HG03571 (cell line): ENCODE measurements around the gene LY6G5B.

Experiments
- ATAC-seq: cut with Tn5 transposase; IDR thresholded peaks from one replicate; pipeline ENCODE4 v1.9.1; 2021; ENCODE audit not compliant: unreplicated experiment

LY6G5B gene

DNA sequence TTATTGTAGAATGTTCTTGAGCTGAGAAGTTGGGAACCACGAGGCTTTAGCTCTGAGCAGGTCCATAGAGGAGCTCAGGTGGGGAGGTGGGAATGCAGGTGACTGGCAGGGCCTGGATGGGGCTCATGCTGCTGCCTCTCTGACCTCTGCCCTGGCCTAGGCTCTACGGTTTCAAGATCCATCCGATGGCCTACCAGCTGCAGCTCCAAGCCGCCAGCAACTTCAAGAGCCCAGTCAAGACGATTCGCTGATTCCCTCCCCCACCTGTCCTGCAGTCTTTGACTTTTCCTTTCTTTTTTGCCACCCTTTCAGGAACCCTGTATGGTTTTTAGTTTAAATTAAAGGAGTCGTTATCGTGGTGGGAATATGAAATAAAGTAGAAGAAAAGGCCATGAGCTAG lies at the start of gene LY6G5B:
LY6G5B (plus strand) TSS at position 301 of the 400 bp plus-strand sequence. CDS start 975 bp downstream, outside the sequence.
- ATAC-seq = no peak

DNA sequence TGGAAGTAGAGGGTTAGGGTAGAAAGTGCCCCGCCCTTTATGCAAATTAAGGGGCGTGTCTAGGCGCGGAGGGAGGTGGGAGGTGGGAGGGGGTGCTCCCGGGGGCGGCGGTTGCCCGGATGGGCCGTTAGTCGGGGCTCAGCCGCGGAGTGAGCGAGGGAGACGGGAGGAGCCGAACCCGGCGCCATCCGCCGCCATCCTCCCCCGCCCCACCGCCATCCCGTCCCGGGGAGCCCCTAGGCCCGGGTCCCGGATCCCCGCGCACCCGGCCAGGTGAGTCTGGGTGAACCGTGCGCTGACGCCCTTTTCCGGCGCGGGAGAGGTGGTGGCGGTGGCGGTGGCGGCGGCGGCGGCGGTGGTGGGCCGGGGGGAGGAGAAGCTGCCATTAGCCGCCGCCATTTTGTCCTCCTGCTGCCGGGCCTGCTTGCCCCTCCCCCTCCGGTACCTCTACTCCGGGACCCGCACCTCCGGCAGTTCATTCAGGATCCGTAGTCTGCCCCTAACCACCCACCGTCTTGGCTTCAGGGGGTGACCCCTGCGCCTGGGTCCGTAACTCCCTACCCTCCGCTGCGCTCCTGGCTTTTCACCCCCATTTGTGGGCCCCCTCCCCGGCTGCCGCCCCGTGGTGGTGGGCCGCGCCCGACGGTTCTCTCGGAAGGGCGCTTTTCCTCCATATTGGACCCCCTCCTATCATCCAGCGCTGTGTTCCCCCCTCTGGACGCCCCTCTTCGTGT lies 49.0 kb upstream of the LY6G5B start, which contains the start of gene PRRC2A:
PRRC2A (plus strand) TSS at position 130 of the 734 bp plus-strand sequence. CDS start 2,075 bp downstream, outside the sequence.
- ATAC-seq = peak; percentile 41

DNA sequence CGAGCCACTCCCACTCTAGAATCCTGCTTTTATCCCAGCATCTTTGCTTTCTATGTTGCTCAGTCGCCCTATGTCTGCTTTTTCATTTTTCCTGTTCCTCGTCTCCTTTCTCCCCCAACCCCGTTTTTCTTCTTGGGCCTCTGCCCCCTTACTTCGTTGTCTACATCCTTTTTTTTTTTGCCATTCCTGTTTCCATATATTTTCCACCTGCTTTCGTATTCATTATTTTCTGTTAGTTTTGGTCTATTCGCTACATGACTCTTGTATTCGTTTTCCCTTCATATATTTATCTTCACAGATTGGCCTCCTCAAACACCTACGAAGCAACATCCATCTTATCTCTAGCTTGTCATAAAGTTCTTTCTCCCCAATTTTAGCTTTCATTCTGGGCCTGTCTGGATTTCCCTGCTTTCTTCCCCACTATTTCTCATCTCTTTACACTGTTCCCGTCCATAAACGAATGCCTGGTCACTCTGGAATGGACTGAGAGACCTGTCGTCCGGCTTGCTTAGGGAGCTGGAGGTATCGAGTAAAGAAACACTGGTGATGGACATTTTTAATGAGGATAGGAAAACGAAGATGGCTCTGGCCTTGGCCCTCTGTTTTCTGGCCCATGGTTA lies 48.3 kb upstream of the LY6G5B start:
- ATAC-seq = no peak

DNA sequence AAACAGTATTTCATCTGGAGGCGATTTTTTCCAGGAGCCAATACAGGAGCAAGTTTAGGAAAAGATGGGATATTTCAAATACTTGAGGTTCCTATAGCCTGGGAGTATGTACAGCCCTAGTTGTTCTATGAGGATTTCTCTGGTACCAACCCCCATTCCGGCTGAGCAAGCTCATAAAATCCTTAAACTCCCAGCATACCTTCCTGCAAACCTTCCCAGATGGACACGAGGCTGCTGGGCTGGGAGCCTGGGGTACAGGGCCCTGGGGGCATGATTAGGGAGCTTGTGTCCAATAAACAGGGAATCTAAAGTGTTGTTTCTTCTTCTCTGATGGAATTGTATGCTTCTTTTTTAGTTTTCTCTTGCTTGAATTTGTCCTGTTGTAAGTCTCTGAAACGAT lies 47.8 kb upstream of the LY6G5B start:
- no peak for ATAC-seq

DNA sequence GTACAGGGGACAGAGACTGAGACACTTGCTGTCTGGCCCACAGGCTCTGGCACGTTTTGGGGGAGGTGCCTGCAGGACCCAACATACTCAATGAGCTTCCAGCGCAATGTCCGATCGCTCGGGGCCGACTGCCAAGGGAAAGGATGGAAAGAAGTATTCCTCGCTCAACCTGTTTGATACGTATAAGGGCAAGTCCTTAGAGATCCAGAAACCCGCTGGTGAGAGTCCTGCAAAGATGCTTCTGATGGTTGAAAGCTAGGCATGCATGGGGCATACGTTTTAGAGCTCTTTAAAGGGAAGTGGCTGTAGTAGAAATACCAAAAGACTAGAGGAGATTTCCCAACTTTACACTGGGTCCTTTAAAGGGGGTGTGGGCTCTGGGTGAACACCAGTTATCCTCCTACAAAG lies 47.1 kb upstream of the LY6G5B start:
- ATAC-seq = no peak

GRCh38 chr6:31624070-31624469 lies 45.7 kb upstream of the LY6G5B start:
- no peak for ATAC-seq

DNA sequence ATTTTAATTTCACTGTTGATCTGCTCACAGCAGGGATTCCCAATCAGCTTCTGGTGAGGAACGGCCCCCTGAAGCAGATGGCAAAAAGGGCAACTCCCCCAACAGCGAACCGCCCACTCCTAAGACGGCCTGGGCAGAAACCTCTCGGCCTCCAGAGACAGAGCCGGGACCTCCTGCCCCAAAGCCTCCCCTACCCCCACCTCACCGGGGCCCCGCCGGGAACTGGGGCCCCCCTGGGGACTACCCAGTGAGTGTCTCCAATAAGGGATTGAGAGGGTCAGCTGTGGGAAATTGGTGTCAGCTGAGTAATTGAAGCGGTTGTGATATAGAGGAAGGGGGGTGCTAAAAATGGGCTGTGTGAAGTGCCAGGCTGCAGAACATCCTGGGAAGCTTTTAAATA lies 42.8 kb upstream of the LY6G5B start:
- ATAC-seq = no peak

GRCh38 chr6:31627690-31628287 lies 42.0 kb upstream of the LY6G5B start:
- ATAC-seq = no peak

GRCh38 chr6:31629014-31629413 lies 40.8 kb upstream of the LY6G5B start:
- no peak for ATAC-seq

DNA sequence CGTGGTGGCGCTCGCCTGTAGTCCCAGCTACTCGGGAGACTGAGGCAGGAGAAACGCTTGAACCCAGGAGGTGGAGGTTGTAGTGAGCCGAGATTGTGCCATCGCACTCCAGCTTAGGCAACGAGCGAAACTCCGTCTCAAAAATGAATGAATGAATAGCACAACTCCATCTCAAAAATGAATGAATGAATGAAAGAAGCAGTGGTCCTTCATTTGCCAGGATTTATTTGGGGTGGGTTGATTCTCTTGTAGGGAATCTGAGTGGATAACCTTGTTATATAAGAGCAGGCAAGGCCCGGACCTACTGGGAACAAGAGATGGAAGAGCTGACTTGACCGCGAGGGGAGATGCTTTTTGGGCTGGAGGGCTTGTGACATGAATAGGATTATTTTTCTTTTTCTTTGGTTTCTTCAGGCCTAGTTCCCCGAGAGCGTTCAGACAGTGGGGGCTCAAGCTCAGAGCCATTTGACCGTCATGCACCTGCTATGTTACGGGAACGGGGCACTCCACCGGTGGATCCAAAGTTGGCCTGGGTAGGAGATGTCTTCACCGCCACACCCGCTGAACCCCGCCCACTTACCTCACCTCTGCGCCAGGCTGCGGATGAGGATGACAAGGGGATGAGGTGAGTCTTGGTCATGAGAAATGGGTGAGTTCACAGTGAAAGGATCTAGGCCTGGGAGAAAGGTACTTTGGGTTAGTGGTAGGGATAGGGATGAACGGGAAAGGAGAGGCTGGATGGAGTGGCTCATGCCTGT lies 39.4 kb upstream of the LY6G5B start:
- ATAC-seq = no peak

DNA sequence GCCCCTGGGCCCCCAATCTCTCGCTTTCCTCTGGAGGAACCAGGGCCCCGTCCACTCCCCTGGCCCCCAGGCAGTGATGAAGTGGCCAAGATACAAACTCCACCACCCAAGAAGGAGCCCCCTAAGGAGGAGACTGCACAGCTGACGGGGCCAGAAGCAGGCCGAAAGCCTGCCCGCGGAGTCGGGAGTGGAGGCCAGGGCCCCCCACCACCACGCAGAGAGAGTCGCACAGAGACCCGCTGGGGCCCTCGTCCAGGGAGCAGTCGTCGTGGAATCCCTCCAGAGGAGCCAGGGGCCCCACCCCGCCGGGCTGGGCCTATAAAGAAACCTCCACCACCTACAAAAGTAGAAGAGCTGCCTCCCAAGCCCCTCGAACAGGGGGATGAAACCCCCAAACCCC lies 38.6 kb upstream of the LY6G5B start:
- ATAC-seq = no peak

GRCh38 chr6:31631681-31632278 lies 38.0 kb upstream of the LY6G5B start:
- ATAC-seq = no peak

- no peak for ATAC-seq
These were observed 37.4 kb upstream of the LY6G5B start for GRCh38 chr6:31632279-31632946.

- ATAC-seq = no peak
These were observed 36.3 kb upstream of the LY6G5B start for GRCh38 chr6:31633447-31633846.

DNA sequence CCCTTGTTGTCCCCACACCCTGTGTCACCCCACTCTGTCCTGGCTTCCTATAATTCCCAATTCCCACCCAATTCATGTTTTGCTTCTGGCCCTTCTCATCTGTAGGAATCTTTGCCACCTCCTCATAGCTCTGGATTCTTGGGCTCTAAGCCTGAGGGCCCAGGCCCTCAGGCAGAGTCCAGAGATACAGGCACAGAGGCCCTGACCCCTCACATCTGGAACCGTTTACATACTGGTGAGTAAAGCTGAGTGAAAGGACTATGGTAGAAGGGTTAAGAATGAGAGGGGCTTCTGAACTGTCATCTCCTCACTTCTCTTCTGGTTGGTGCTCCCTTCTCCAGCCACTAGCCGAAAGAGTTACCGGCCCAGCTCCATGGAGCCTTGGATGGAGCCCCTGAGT lies 35.6 kb upstream of the LY6G5B start:
- ATAC-seq = no peak

- no peak for ATAC-seq
These were observed 34.7 kb upstream of the LY6G5B start for GRCh38 chr6:31634969-31635575.

DNA sequence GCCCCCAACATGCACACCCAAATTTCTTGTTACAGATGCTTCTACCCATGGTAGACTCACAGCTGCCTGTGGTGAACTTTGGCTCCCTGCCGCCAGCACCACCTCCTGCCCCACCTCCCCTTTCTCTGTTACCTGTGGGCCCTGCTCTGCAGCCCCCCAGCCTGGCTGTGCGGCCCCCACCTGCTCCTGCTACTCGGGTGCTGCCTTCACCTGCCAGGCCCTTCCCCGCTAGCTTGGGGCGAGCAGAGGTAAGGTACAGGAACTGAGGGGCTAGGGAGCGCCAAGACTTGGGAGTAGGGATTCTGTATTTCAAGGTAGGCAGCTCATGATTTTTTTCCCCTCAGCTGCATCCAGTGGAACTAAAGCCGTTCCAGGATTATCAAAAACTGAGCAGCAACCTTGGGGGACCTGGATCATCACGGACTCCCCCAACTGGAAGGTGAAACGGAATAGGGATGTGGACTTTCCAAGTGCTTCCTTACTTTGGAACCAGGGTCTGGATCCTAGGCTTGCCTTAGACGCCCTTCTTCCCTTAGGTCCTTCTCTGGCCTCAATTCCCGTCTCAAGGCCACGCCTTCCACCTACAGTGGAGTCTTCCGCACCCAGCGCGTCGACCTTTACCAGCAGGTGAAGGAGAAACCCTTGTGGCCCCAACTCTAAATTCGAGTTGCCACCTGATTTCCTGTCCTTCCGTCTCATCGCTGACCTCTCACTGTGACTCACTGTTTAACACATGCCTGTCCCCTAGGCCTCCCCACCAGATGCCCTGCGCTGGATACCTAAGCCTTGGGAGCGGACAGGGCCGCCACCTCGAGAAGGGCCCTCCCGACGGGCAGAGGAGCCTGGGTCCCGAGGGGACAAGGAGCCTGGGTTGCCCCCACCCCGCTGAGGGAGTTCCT lies 32.8 kb upstream of the LY6G5B start:
- no peak for ATAC-seq

DNA sequence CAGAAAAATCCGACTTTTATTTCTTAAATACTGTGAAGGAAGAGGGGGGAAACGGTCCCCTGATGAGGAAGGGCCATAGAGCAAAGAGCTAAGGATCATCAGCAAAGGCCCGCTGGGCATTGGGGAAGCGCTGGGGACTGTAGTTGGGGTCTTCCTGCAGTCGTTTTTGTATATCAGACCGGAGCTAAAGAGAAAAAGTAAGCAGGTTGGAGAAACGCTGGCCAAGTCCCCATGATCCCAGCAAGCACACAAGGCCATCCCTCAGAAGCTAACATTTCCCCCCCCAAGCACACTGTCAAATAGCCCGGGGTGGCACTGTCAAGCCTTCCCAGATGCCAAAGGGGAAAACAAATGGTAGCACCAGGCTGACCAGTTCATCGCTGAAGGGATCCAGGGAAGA lies 30.7 kb upstream of the LY6G5B start:
- no peak for ATAC-seq

DNA sequence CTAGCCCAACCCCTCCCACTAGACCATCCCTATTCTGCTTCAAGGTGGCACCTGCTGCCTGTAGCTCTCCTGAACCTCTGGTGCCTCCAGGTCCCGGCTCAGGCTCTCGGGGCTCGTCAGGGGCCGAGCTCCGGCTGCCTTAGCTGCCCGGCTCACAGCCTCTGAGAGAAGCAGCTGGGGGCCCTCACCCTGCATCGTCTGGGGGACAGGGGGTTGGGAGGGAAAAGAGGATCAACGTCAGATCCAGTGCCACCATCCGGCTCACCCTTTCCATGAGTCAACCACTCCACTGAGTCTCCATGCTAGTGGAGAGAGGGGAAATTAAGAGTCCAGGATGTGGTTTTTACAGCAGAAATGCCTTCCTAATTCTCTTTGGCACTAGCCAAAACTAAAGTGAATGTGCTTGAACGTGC lies 30.3 kb upstream of the LY6G5B start:
- no peak for ATAC-seq
